HepG2 (cell line): Measurements from ENCODE around the gene KIF22. TPM values are rescaled to one million over a fixed set of nuclear protein-coding genes. Genes with fewer than 3 reads are reported as not detected.

Source experiments
- ARNT2 ChIP-seq: sonication (generic); formaldehyde crosslinking; IDR thresholded peaks from 2 replicates; pipeline ENCODE4 v1.8.0; 2022; ENCODE audit warnings: mild to moderate bottlenecking, low read depth, missing genetic modification reagents, moderate library complexity
- CBFB ChIP-seq: sonication (generic); formaldehyde crosslinking; IDR thresholded peaks from 2 replicates; pipeline ENCODE4 v1.4.0; 2020; ENCODE audit warnings: missing genetic modification reagents
- KLF11 ChIP-seq: IDR thresholded peaks from 2 replicates; pipeline ENCODE4 v1.6.1; 2016; ENCODE audit warnings: missing compliant biosample characterization
- MBNL3 ChIP-seq: fragments of 250-450 bp; sonication (Bioruptor Pico); conservative IDR thresholded peaks from 2 replicates; pipeline ENCODE4 v1.8.0; 2022; ENCODE audit warnings: mild to moderate bottlenecking, inconsistent platforms
- MYNN ChIP-seq: sonication (generic); formaldehyde crosslinking; IDR thresholded peaks from 2 replicates; pipeline ENCODE4 v1.4.0; 2020; ENCODE audit warnings: mild to moderate bottlenecking, low read depth, missing genetic modification reagents
- NFIC ChIP-seq: IDR thresholded peaks from 2 replicates; pipeline ENCODE4 v1.6.1; 2012; ENCODE audit warnings: mild to moderate bottlenecking, low read length, inconsistent platforms
- PAWR ChIP-seq: sonication (generic); formaldehyde crosslinking; IDR thresholded peaks from 2 replicates; pipeline ENCODE4 v1.4.0; 2020; ENCODE audit warnings: missing genetic modification reagents, mild to moderate bottlenecking, borderline replicate concordance
- PTBP1 ChIP-seq: fragments of 200-400 bp; formaldehyde crosslinking; IDR thresholded peaks from 2 replicates; pipeline ENCODE4 v1.6.1; 2018; ENCODE audit warnings: low read length, low read depth; ENCODE audit not compliant: poor library complexity, severe bottlenecking
- RFXANK ChIP-seq: IDR thresholded peaks from 2 replicates; pipeline ENCODE4 v1.6.1; 2016
- TFAP4 ChIP-seq: sonication (generic); IDR thresholded peaks from 2 replicates; pipeline ENCODE4 v1.6.1; 2016; ENCODE audit warnings: low read depth, borderline replicate concordance
- THRA ChIP-seq: sonication (generic); formaldehyde crosslinking; IDR thresholded peaks from 2 replicates; pipeline ENCODE4 v1.4.0; 2020; ENCODE audit warnings: missing genetic modification reagents, borderline replicate concordance
- TSC22D2 ChIP-seq: sonication (generic); formaldehyde crosslinking; IDR thresholded peaks from 2 replicates; pipeline ENCODE4 v1.5.1; 2020; ENCODE audit warnings: missing genetic modification reagents, mild to moderate bottlenecking, borderline replicate concordance
- ZBTB25 ChIP-seq: IDR thresholded peaks from 2 replicates; pipeline ENCODE4 v1.6.1; 2018; ENCODE audit warnings: missing genetic modification reagents
- ZHX2 ChIP-seq, 2 experiments: sonication (generic) in 1 of 2; formaldehyde crosslinking in 1 of 2; IDR thresholded peaks; 2 replicates each; pipeline versions ENCODE4 v1.6.1 to v1.9.0; 2014 to 2022; ENCODE audit warnings: antibody characterized with exemption in 1 of 2, borderline replicate concordance in 1 of 2, inconsistent platforms in 1 of 2, low read depth in 1 of 2, missing genetic modification reagents in 1 of 2
- ZMYM4 ChIP-seq: sonication (generic); formaldehyde crosslinking; IDR thresholded peaks from 2 replicates; pipeline ENCODE4 v1.8.1; 2023; ENCODE audit warnings: mild to moderate bottlenecking, missing genetic modification reagents
- ZNF274 ChIP-seq: sonication (generic); formaldehyde crosslinking; IDR thresholded peaks from 2 replicates; pipeline ENCODE4 v1.5.1; 2020; ENCODE audit warnings: mild to moderate bottlenecking, missing genetic modification reagents
- ZNF333 ChIP-seq: sonication (generic); formaldehyde crosslinking; IDR thresholded peaks from 2 replicates; pipeline ENCODE4 v1.4.0; 2020; ENCODE audit warnings: mild to moderate bottlenecking, missing genetic modification reagents, borderline replicate concordance
- ZNF510 ChIP-seq: sonication (generic); formaldehyde crosslinking; IDR thresholded peaks from 2 replicates; pipeline ENCODE4 v1.4.0; 2020; ENCODE audit warnings: low read depth, mild to moderate bottlenecking, missing genetic modification reagents
- ZNF784 ChIP-seq: sonication (generic); formaldehyde crosslinking; IDR thresholded peaks from 2 replicates; pipeline ENCODE4 v1.5.1; 2020; ENCODE audit warnings: missing genetic modification reagents, mild to moderate bottlenecking, borderline replicate concordance
- ZSCAN9 ChIP-seq: IDR thresholded peaks from 2 replicates; pipeline ENCODE4 v1.6.1; 2016; ENCODE audit warnings: borderline replicate concordance
- polyA plus RNA-seq, 8 experiments: library from polyadenylated mRNA; depleted of rRNA in 3 of 8; stranded (reverse) in 7 of 8; unstranded in 1 of 8; fragments of >200 nt; fragmentation: Illumina TruSeq in 4 of 8; extraction: Trizol in 4 of 8; gene quantifications; 2 replicates each; pipeline versions ENCODE4 v1.2.1 to v1.2.3, GENCODE V29; 2011 to 2016; ENCODE audit warnings: low read depth in 4 of 8, missing spikeins in 1 of 8, mixed read lengths in 1 of 8; ENCODE audit not compliant: insufficient read depth in 1 of 8
- total RNA-seq, 5 experiments: library from RNA; depleted of rRNA; stranded (reverse); fragments of >200 nt; fragmentation: Illumina TruSeq; extraction: Trizol; gene quantifications; 2 replicates each; pipeline ENCODE4 v1.2.3, GENCODE V29; 2016; ENCODE audit warnings: low read depth in 1 of 5

KIF22 gene
- total and polyA plus RNA-seq, 2 of the 13 experiments (the other 11 are each of a cell fraction or from before 2014, with no cell fraction given): 95.8 to 118 TPM

GRCh38 chr16:29757950-29758466, 32.5 kb upstream of the KIF22 start (continued):
- no peak for TF ChIP-seq MYNN (CRISPR knock-in tag)
- TF ChIP-seq CBFB (CRISPR knock-in tag): no peak
- TF ChIP-seq ZSCAN9 (CRISPR knock-in tag): peak; percentile 61; the same call in 1 of the 2 replicates
- no peak for TF ChIP-seq NFIC
- TF ChIP-seq RFXANK (CRISPR knock-in tag): no peak
- TF ChIP-seq ZNF510: no peak
- no peak for TF ChIP-seq TSC22D2 (CRISPR knock-in tag)
- TF ChIP-seq THRA: peak; percentile 83
- TF ChIP-seq TFAP4: no peak
- TF ChIP-seq ZHX2 (IDR thresholded peaks at IDR 0.05; ENCODE audit: low read depth): no peak
- no peak for TF ChIP-seq ZHX2 (CRISPR knock-in tag; IDR thresholded peaks at IDR 0.05; ENCODE audit: borderline replicate concordance)
- 0 out of 2 replicates have a peak, but pooled peaks have one; percentile 33 for TF ChIP-seq ZMYM4
- TF ChIP-seq ARNT2 (CRISPR knock-in tag): peak; percentile 31; the same call in 1 of the 2 replicates
- TF ChIP-seq KLF11 (CRISPR knock-in tag): no peak
- no peak for TF ChIP-seq ZNF274 (CRISPR knock-in tag)
- TF ChIP-seq PTBP1: no peak
- TF ChIP-seq MBNL3 (CRISPR knock-in tag): no peak
- TF ChIP-seq PAWR (CRISPR knock-in tag): no peak
- TF ChIP-seq ZBTB25 (CRISPR knock-in tag): peak; percentile 16; the same call in 1 of the 2 replicates
- no peak for TF ChIP-seq ZNF333
- no peak for TF ChIP-seq ZNF784 (CRISPR knock-in tag)
